ENCODE data around the gene PIGZ.

Gene PIGZ

GRCh38 chr3:196902296-196902695, 66.3 kb downstream of the PIGZ start:
- no peak for DNase-seq

GRCh38 chr3:196901768-196902167, 66.9 kb downstream of the PIGZ start:
- DNase-seq: no peak

All from CD4-positive, alpha-beta T cell treated with Interleukin-21 for 1 hour (primary cell).